Measurements from ENCODE around the gene PIGZ.

Gene PIGZ

GRCh38 chr3:197001972-197002700, 33.5 kb upstream of the PIGZ start:
- DNase-seq (ENCODE audit: low read depth), result no peak

GRCh38 chr3:197001106-197001971, 32.7 kb upstream of the PIGZ start:
- DNase-seq (ENCODE audit: low read depth), result no peak

GRCh38 chr3:197000211-197000610, 31.6 kb upstream of the PIGZ start:
- DNase-seq (ENCODE audit: low read depth), result no peak

- DNase-seq (ENCODE audit: low read depth), result no peak
These were observed 30.5 kb upstream of the PIGZ start for GRCh38 chr3:196998966-196999760.

DNA sequence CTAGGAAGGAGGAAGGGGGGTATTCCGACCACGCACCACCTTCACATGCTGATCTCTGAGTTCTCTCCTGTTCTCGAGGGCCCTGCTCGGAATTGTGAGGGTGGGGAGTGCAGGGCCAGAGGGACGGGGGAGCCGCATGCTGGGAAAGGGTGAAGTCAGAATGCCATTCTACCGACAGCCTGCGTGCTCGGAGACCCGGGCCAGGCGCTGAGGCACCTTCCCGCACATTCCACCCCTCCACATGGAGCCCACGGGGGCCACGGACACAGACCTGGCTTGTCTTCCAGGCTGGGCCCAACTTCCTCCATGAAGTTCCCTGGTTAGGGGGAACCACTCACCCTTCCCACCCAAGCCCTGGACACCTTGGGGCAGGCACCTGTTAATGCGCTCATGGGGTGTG, 28.7 kb upstream of the PIGZ start:
- DNase-seq (ENCODE audit: low read depth), result no peak

DNA sequence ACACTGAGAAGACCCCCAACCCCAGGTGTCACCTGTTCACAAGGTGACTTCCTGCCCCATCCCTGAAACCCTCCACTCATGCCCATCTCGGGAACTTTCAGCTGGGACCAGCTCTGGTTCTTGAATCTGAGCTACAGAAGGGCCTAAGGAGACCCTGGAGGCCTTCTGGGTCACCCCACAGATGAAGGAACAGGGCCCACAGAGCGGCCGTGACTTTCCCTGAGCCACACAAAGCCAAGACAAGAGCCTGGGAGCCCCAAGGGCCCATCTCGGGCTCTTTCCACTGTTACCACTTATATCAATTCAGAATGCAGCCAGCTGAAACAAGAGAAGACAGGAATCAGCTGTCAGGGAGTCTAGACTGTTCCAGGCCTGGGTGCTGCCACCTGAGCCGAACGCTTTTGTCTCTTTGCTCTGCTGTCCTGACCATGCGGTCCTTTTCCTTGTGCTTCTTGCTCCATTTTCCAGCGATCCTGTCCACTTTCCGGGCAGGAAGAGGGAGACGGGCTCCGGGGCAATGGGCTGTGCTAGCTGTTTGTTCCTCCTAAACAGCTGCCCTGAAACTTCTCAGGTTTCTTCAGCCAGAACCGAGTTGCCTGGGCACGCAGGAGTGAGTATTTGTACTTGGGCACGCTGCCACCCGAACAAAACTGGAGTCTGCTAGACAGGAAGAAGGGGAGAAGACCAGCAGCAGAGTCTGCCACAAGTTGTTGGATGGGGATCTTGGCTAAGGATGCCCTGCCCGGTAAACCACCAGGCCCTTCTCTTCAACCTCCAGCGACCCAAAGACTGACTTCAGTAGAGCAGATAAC, 28.0 kb upstream of the PIGZ start:
- no peak for DNase-seq (ENCODE audit: low read depth)

DNA sequence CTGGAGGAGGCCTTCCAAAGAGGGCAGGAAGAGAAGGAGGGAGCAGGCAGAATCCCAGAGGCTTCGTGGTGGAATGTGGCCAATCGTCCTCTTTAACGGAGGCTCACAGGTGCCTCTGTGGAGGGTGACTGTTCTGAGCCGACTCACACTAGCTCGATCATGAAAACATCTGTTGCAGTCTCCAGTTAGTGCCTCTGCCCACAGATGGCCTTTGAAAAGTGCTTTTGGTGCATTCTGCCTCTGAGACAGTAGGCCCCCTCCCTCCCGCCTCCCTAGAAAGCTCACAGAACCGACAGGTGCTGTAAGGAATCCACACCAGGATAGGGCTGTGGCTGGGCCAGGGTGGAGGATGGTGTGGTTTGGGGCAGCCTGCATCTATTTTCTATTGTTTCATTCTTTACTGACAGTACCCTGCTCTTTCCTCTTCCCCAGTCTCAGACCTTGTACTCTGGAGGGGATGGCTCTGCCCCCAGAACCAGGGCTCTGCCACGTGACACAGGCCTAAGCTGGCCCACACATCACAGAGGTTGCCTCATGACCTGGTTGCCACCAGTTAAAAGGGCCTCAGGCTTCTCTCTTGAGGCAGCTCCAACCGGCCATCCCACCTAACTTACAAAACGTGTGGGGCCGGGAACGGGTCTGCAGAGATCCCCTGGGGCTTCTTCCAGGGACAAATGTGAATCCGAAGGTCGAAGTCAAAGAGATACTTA, 27.2 kb upstream of the PIGZ start:
- DNase-seq (ENCODE audit: low read depth), result no peak

GRCh38 chr3:196995027-196995426, 26.4 kb upstream of the PIGZ start:
- no peak for DNase-seq (ENCODE audit: low read depth)

- DNase-seq (ENCODE audit: low read depth), result no peak
These were observed 25.4 kb upstream of the PIGZ start for GRCh38 chr3:196994056-196994455.

DNA sequence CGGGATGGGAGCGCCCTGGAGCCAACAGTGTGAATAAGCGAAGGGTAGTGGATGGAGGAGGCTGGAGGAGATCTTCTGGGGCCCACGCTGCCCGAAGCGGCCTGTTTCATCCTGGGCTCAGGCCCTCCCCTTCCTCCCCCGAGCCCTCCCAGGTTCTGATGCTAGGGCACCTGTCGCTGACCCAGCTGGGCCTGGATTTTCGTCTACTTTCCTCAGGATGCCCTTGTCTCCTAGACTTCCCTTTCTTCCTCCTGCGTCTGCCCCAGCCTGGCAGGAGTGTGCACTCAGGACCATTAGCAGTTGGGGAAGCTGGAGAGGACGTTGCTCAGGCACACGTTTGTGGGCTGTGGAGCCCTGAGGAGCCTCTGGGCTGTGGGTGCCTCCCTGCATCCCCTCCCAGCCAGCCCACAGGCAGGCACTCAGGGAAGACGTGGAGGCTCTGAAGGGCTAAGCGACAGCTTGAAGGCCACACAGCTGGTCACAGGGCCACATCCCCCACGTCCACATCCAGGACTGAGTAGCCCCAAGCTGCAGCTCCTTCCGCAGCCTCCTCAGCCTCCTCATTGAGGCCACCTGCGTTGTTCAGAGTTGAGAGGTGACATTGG, 23.9 kb upstream of the PIGZ start:
- no peak for DNase-seq (ENCODE audit: low read depth)

- DNase-seq (ENCODE audit: low read depth), result no peak
These were observed 23.2 kb upstream of the PIGZ start for GRCh38 chr3:196991581-196992460.

GRCh38 chr3:196990601-196991007, 22.0 kb upstream of the PIGZ start:
- DNase-seq (ENCODE audit: low read depth), result no peak

GRCh38 chr3:196989721-196990262, 21.2 kb upstream of the PIGZ start:
- no peak for DNase-seq (ENCODE audit: low read depth)

DNA sequence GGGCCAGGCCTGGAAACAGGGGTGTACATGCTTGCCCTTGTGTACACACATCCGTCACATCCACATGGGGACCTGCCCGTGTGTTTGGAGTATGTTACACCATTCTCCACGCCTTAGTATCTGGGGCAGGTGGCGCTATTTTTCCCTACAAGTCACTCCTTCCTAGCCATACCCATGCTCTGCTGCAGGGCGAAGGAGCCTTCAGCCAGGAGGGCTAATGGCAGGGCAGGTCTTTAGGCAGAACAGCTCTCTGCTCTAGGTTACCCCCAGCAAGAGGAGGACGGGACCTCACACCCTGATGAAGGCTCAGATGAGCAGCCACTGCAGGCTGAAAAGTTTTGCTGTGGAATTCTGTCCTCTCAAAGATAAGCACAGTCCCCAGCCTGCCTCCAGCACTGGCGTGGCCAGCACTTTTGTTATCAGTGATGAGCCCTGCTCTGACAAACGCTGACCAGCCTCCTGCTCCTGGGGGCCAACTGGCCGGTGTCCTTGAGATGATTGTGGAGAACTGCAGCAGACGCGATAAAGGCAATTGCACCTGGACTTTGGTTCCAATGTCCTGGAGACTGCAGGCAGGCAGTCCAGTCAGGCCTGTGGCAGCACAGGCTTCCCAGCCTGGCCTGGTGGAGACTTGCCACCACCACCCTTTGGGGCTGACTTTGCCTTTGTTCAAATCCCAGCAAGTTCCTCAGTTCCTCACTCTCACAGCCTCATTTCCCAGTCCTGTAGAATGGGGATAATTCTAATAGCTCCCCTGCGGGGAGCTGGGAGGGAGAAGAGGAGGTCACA, 19.8 kb upstream of the PIGZ start:
- no peak for DNase-seq (ENCODE audit: low read depth)

DNA sequence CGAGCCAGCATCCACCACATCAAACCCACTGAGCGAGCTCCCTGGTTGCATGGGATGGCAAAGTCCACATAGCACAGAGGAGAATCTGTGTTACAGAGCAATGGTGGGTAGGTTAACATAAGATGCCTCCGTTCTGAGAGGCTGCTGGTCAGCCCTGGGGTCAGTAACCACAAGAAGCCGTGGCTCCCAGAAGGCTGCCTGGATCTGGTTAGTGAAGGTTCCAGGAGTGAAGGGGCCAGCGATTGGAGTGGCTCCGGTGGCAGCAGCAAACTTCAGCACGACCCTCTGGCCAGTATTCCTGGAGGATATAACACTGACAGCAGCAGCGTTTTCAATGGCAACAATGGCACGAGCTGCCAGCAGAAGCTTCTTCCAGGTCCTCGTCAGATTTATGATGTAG, 18.4 kb upstream of the PIGZ start:
- no peak for DNase-seq (ENCODE audit: low read depth)

DNA sequence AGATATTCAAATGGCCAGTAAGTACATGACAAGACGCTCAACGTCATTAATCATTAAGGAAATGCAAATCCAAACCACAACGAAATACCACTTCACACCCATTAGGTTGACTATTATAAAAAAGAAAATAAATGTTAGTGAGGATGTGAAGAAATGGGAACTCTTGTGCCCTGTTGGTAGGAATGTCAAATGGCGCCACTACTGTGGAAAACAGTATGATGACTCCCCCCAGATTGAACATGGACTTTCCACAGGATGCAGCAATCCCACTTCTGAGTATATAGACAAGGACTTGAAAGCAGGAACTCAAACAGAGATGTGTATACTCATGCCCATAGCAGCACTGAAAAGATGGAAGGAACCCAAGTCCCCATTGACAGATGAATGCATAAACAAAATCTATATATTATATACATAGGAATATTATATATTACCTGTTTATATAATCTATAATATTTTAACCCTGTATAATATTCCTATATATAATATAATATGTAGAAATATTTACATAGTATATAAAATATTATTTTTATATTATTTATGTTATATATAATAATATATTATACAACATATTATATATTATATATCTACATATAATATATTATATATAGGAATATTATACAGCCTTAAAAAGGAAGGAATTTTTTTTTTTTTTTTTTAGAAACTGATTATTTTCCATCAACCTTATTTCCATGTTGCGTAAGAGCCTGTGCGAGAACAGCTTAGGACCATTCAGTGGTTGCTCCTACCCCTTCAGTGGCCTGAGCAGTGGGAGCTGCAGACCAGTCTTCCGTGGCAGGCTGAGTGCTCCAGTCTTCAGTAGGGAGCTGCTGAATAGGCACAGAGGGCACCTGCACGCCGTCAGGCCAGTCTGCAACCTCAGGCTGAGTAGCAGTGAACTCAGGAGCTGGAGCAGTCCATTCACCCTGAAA, 17.6 kb upstream of the PIGZ start:
- DNase-seq (ENCODE audit: low read depth), result no peak

- DNase-seq (ENCODE audit: low read depth), result no peak
These were observed 16.7 kb upstream of the PIGZ start for GRCh38 chr3:196985298-196985697.
